Renal cortical epithelial cell (primary cell): ENCODE data around the gene CD207. TPM values are rescaled to one million over a fixed set of nuclear protein-coding genes. Genes with fewer than 3 reads are reported as not detected.
"Not testable (repeated sequence)": the region's sequence is repeated elsewhere in the genome, so short reads cannot be mapped to it uniquely, and the experiment has no call there.

ENCODE experiments used
- DNase-seq: peaks from one replicate; pipeline ENCODE4 v3.0.0-alpha.2; 2011; ENCODE audit warnings: low read depth
- total RNA-seq: library from RNA; depleted of rRNA; stranded (reverse); fragments of >200 nt; gene quantifications from 2 replicates; pipeline ENCODE4 v1.2.3, GENCODE V29; 2014

The CD207 gene
- not detected in 2 replicates for total RNA-seq

- no peak for DNase-seq
Measured at GRCh38 chr2:70835643-70836042, at the start of gene CD207. Gene CD207 (minus strand): TSS chr2:70835816. CDS start chr2:70835776, 40 bp downstream.

- not testable (repeated sequence) for DNase-seq
Measured at GRCh38 chr2:70878543-70878942, 42.9 kb upstream of the CD207 start.

GRCh38 chr2:70876138-70876537, 40.5 kb upstream of the CD207 start:
- DNase-seq = not testable (repeated sequence)

- no peak for DNase-seq
Measured at GRCh38 chr2:70873541-70873940, 37.9 kb upstream of the CD207 start.

GRCh38 chr2:70871398-70872211, 36.0 kb upstream of the CD207 start:
- DNase-seq = peak; percentile 41

GRCh38 chr2:70870790-70871189, 35.2 kb upstream of the CD207 start:
- DNase-seq = no peak

GRCh38 chr2:70868970-70869369, 33.4 kb upstream of the CD207 start:
- DNase-seq = no peak

- DNase-seq = peak; percentile 50
Measured at GRCh38 chr2:70861777-70862625, 26.4 kb upstream of the CD207 start.

- no peak for DNase-seq
Measured at GRCh38 chr2:70855667-70856066, 20.1 kb upstream of the CD207 start.

GRCh38 chr2:70854411-70854810, 18.8 kb upstream of the CD207 start:
- no peak for DNase-seq

- DNase-seq = no peak
Measured at GRCh38 chr2:70852824-70853223, 17.2 kb upstream of the CD207 start.

GRCh38 chr2:70851704-70852103, 16.1 kb upstream of the CD207 start:
- DNase-seq = no peak

GRCh38 chr2:70850925-70851324, 15.3 kb upstream of the CD207 start:
- DNase-seq = no peak

GRCh38 chr2:70842401-70842800, 6.8 kb upstream of the CD207 start:
- no peak for DNase-seq

- no peak for DNase-seq
Measured at GRCh38 chr2:70837980-70838925, 2.6 kb upstream of the CD207 start.

GRCh38 chr2:70834881-70835280, 735 bp downstream of the CD207 start:
- DNase-seq = no peak

GRCh38 chr2:70834106-70834505, 1.5 kb downstream of the CD207 start:
- DNase-seq = no peak

- DNase-seq = no peak
Measured at GRCh38 chr2:70833246-70833645, 2.4 kb downstream of the CD207 start.

- DNase-seq = no peak
Measured at GRCh38 chr2:70832386-70832785, 3.2 kb downstream of the CD207 start.

- no peak for DNase-seq
Measured at GRCh38 chr2:70831861-70832260, 3.8 kb downstream of the CD207 start.

GRCh38 chr2:70830366-70830765, 5.2 kb downstream of the CD207 start:
- DNase-seq = no peak

- DNase-seq = no peak
Measured at GRCh38 chr2:70829916-70830315, 5.7 kb downstream of the CD207 start.
